Mesenteric fat pad (tissue), 1 donor: ENCODE results near the gene SHISAL1. TPM values are rescaled to one million over a fixed set of nuclear protein-coding genes. Genes with fewer than 3 reads are reported as not detected.

Experiments used
- DNase-seq: peaks from one replicate; pipeline ENCODE4 v3.0.0-alpha.2; 2020; ENCODE audit warnings: low spot score
- total RNA-seq: library from RNA; stranded (reverse); fragmentation: NEBNext Ultra II Directional; extraction: Animal tissue kit (Norgen Biotek cat#: 25700); gene quantifications from one replicate; pipeline ENCODE4 v1.2.1, GENCODE V29; 2021
- donor health status: DM: yes; HTN: yes; CAD: no.

SHISAL1 gene
- total RNA-seq, 1 donor from 2014 or later, result 3.3 TPM

- no peak for DNase-seq
These were observed 115.5 kb downstream of the SHISAL1 start for GRCh38 chr22:44197271-44197670.

DNA sequence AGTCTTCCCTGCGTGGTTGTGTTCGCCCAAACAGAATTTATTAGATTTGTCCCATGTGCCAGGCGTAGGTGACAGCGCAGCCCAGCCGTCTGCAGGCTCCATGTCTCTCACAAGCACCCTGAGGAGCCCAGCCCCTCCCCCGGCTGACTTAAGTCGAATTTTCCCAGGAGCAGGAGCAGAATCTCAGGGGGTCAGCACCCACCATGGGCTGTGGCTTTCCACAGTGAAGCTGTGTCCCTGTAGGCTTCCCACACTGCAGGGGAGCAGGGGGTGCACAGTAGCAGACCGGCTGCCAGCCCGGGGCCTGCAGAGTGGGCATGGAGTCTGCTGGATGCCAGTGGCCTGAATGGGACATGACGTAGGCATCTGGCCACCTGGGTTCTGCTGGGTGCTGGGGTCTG is 116.0 kb downstream of the SHISAL1 start:
- DNase-seq, result peak; percentile 76

DNA sequence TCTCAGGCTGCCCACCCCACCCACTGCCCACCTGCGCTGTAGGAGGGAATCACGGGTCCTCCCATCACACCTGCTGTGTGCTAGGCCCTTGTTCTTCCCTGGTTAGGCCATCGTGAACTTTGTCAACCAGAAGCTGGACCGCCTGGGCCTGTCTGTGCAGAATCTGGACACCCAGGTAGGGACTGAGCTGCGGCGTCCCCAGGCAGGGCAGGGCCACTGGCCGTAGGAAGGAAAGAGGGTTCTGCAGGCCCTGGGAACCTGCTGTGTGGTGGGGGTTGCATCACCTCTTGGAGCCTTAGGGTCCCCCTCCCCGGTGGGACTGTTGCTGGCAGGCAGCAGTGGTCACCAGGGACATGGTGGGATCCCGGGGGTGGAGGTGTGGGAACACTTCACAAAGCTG is 116.5 kb downstream of the SHISAL1 start:
- peak; percentile 59 for DNase-seq

DNA sequence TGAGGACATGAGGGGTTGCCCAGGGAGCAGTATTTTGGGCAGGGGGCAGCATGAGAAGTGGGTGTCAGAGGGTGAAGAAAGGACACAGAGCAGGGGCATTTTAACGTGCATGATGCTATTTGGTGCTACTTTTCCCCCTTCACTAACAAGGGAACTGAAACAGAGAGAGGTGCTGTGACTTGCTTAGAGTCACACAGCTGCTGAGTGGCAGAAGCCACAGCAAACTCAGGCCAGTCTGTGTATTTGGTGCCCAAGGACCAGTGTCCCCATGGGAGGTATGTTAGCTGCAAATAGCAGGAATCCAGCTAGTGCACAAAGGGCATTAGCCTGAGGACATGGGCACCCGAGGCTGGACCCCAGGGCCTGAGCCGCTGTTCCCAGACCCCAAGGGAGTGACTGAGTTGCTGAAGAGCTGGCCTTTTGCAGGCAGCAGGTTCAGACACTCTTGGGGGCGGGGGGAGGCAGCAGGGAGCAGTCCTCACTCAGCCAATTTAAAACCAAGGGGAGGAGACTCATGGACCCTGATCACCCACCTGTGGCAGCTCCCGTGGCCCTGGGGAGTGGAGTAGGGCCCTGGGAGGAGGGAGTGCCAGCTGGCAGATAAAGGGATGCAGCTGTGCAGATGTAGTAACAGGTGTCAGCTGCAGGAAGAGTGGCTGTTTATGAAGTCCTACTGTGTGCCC is 117.4 kb downstream of the SHISAL1 start:
- peak; percentile 87 for DNase-seq

DNA sequence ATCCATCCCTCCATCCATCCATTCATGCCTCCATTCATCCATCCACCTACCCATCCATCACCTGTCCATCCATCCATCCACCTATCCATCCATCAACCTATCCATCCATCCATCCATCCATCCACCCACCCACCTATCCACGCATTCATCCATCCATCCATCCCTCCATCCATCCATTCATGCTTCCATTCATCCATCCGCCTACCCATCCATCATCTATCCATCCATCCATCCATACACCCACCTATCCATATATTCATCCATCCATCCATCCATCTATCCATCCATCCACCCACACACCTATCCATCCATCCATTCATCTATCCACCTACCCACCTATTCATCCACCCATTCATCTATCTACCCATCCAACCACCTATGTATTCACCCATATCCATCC is 118.2 kb downstream of the SHISAL1 start:
- DNase-seq, result no peak

Other genes with a start within 250 kb of the SHISAL1 start
- gene PARVG, start 132.0 kb downstream of the SHISAL1 start, total RNA-seq, result 23.0 TPM
- 29.6 TPM for gene RTL6, start 185.3 kb upstream of the SHISAL1 start, total RNA-seq